LoVo (cell line): ENCODE data around the gene PRDX5.
"Not testable (repeated sequence)": the region's sequence is repeated elsewhere in the genome, so short reads cannot be mapped to it uniquely, and the experiment has no call there.

Experiments
- DNase-seq: peaks from one replicate; pipeline ENCODE4 v3.0.0-alpha.2; 2016; ENCODE audit warnings: low spot score

Gene PRDX5

GRCh38 chr11:64305691-64306562, 12.0 kb upstream of the PRDX5 start:
- DNase-seq = peak; percentile 81

DNA sequence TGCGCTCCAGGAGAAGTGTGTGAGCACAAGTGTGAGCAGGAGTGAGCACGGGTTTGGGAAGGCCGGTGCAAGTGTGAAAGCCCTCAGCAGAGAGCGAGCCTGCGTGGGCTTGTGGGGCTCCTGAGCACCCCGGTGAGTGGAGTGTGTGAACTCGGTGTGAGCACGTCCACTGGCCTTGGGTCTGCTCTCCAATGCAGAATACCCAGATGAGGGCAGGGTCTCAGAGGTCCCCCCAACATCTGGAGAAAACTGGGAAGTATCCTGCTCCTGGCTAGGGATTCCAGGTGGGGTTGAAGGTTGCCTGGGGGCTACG, 11.4 kb upstream of the PRDX5 start:
- DNase-seq = no peak

- no peak for DNase-seq
Observed at GRCh38 chr11:64306876-64307622, 10.9 kb upstream of the PRDX5 start.

GRCh38 chr11:64307795-64308194, 10.1 kb upstream of the PRDX5 start:
- DNase-seq = not testable (repeated sequence)

GRCh38 chr11:64312947-64313346, 5.0 kb upstream of the PRDX5 start:
- no peak for DNase-seq

DNA sequence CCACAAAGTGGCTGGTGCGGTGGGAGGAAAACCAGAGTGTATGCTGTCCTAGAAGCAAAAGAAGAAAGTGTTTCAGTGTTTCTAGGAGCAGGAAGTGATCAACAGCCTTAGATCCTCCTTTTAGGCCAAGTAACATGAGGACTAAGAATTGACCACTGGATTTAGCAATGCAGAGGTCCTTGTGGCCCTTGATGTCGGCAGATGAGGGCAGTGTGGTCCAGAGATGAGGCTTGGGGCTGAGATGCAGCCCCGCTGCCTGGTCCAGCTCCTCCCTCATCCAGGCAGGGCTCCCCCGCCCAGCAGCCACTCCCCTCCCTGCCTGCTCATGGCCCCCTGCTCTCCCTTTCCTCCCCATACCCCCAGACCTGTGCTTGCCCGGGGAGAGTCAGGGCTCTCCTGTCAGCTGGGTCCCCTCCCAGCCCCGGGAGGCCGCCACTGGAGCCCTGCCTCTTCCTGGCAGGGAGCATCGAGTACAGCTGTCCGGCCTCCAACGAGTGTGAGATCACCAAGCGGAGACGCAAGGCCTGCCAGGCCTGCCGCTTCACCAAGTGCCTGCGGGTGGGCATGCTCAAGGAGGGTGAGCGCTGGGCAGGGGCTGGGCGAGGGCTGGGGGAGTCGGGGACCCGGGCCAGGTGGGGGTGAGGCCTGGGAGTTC, 4.3 kb upstream of the PRDX5 start:
- no peak for DNase-seq

GRCh38 chr11:64314146-64314804, 3.6 kb upstream of the PRDX5 start:
- DNase-seq = no peak

GRCh38 chr11:64314805-64315561, 2.9 kb upstream of the PRDX5 start:
- no peak for DNase-seq

GRCh38 chr11:64315667-64316526, 2.0 kb upstream of the PRDX5 start:
- not testable (repeated sequence) for DNase-seq

- peak; percentile 73 for DNase-seq
Observed at GRCh38 chr11:64316672-64317324, 1.1 kb upstream of the PRDX5 start.

- DNase-seq = peak; percentile 98
Observed at GRCh38 chr11:64317325-64317960, 478 bp upstream of the PRDX5 start, which contains the start of gene TRMT112. Gene TRMT112 (minus strand): TSS chr11:64317559. CDS start chr11:64317526, 33 bp downstream.

DNA sequence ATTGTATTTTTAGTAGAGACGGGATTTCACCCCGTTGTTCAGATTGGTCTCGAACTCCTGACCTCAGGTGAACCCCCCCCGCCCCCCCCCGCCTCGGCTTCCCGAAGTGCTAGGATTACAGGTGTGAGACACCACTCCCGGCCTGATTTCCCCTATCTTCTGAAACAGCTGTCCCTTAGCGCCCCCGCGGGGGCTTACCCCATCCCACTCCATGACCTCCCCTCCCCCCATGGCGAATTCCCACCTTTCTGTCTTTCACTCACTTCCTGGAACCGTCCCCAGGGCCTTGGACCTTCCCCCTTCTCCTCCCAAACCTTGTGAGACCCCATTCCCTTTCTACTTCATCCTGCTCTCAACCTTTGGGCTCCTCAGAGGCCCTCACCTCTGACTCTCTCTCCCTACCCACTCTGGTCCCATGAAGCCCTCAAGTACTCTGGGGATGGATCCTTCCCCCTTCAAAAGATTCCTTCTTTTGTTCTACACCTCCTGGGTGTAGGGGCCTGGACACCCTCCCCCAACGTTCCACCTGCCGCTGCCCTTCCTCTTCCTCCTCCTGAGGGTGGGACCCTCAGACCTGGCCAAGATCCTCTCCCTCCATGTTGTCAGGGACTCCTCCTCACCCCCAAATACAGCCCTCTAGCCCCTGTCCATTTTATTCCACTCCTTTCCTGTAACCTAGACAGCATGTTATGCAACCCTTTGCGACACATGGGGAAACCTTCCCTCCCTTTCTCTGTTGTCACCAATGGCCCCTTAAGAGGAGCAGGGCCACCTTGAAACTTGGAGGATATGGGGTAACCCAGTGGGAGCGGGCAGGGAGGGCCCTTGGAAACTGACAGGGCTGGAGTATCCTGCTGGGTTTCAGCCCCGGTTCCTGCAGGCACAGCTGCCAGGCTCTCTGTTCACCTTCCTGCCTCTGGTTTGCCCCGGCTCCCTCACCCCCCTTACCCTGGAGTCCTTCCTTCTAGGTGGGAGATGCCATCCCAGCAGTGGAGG, 1.1 kb downstream of the PRDX5 start:
- no peak for DNase-seq

DNA sequence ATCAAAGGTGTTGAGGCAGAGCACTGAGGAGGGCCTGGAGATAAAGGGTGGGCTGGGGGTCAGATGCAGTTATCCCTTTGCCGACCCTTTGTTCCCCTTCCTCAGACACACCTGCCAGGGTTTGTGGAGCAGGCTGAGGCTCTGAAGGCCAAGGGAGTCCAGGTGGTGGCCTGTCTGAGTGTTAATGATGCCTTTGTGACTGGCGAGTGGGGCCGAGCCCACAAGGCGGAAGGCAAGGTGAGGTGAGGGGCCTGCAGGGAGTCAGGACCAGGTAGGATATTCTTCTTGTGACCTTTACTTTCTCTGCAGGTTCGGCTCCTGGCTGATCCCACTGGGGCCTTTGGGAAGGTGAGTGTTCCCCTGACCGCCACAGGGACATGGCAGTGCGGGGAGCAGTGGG, 2.6 kb downstream of the PRDX5 start:
- no peak for DNase-seq

GRCh38 chr11:64321026-64321425, 3.1 kb downstream of the PRDX5 start:
- no peak for DNase-seq

- no peak for DNase-seq
Observed at GRCh38 chr11:64321533-64321932, 3.6 kb downstream of the PRDX5 start.

GRCh38 chr11:64322925-64323260, 5.0 kb downstream of the PRDX5 start:
- DNase-seq = no peak

DNA sequence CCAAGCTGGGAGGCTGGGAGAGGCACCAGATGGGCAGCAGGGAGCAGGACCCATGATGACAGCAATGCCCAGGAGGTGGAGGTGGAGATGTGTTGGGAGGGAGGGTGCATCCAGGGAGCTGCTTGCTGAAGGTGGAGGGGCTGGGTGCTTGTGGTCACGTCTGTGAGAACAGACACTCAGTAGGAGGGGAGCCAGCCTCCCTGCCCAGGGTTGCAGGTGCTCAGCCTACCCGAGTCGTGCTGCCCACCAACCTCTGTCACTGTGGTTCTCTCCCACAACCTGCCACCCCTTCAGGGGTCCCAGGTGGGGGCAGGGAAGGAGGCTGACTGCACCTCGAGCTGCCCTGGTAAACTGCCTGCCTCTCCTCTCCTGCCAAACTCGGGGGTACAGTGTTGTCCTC, 5.5 kb downstream of the PRDX5 start:
- DNase-seq = no peak

DNA sequence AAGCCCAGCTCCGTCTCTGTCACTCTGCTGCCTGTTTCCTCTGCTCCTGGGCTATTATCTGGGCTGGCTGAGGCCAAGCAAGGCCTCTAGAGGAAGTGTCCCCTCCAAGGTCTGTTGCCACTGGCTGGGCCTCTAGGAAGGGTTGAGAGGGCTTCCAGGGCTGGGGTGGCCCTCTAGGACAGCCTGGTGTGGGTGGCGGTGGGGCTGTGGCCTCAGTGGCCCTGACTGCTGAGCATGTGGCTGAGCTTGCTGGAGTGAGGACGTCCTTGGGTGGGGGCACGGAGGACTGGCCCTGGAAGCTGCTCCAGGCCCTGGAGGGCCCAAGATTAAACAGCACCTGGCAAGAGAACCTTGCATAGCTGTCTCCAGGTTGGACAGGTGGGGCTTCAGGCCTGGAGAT, 6.1 kb downstream of the PRDX5 start:
- DNase-seq = not testable (repeated sequence)
